Measurements from ENCODE around the gene FANCD2.
"Not testable (repeated sequence)": the region's sequence is repeated elsewhere in the genome, so short reads cannot be mapped to it uniquely, and the experiment has no call there.

The FANCD2 gene

GRCh38 chr3:10015461-10015904 is 10.8 kb upstream of the FANCD2 start:
- Histone ChIP-seq H3K4me3 (ENCODE audit: severe bottlenecking) (no peak overlapping the region), H3K4me1 (ENCODE audit: insufficient read depth, poor library complexity, severe bottlenecking) (no peaks in the 10 kb centered on the region), H3K36me3 (ENCODE audit: low read depth) (peaks cover 9% of the 10 kb centered on the region; the same call in 1 of the 2 replicates), H3K27me3 (ENCODE audit: insufficient read depth, poor library complexity, severe bottlenecking) (no peaks in the 10 kb centered on the region), H3K27ac (ENCODE audit: poor library complexity, severe bottlenecking) (peak overlapping the region; percentile 63), H3K9me3 (ENCODE audit: severe bottlenecking) (no peaks in the 10 kb centered on the region)
- DNase-seq (ENCODE audit: low spot score) = no peak
- peak; percentile 6; the same call in 1 of the 3 replicates for ATAC-seq (ENCODE audit: low read depth)
- TF ChIP-seq CTCF (IDR thresholded peaks at IDR 0.05; ENCODE audit: poor library complexity, severe bottlenecking) = no peak

- no peak for TF ChIP-seq CTCF (IDR thresholded peaks at IDR 0.05; ENCODE audit: poor library complexity, severe bottlenecking)
- ATAC-seq (ENCODE audit: low read depth) = peak; percentile 46; the same call in 2 of the 3 replicates
- Histone ChIP-seq H3K4me3 (ENCODE audit: severe bottlenecking) (no peak overlapping the region), H3K36me3 (ENCODE audit: low read depth) (peaks cover 30% of the 10 kb centered on the region), H3K9me3 (ENCODE audit: severe bottlenecking) (no peaks in the 10 kb centered on the region), H3K27me3 (ENCODE audit: insufficient read depth, poor library complexity, severe bottlenecking) (no peaks in the 10 kb centered on the region), H3K4me1 (ENCODE audit: insufficient read depth, poor library complexity, severe bottlenecking) (no peaks in the 10 kb centered on the region), H3K27ac (ENCODE audit: poor library complexity, severe bottlenecking) (no peak overlapping the region)
- no peak for DNase-seq (ENCODE audit: low spot score)
Measured at GRCh38 chr3:10017636-10018292, 8.5 kb upstream of the FANCD2 start.

GRCh38 chr3:10018806-10019205 is 7.4 kb upstream of the FANCD2 start:
- peaks cover 39% of the 10 kb centered on the region for H3K36me3 ChIP-seq (ENCODE audit: low read depth)
- not testable (repeated sequence) for H3K27me3 ChIP-seq (ENCODE audit: insufficient read depth, poor library complexity, severe bottlenecking); DNase-seq (ENCODE audit: low spot score); H3K4me1 ChIP-seq (ENCODE audit: insufficient read depth, poor library complexity, severe bottlenecking); H3K4me3 ChIP-seq (ENCODE audit: severe bottlenecking); H3K27ac ChIP-seq (ENCODE audit: poor library complexity, severe bottlenecking); H3K9me3 ChIP-seq (ENCODE audit: severe bottlenecking); ATAC-seq (ENCODE audit: low read depth)

- DNase-seq (ENCODE audit: low spot score) = no peak
- ATAC-seq (ENCODE audit: low read depth) = no peak
- TF ChIP-seq CTCF (IDR thresholded peaks at IDR 0.05; ENCODE audit: poor library complexity, severe bottlenecking) = no peak
- H3K36me3 ChIP-seq (ENCODE audit: low read depth) = peaks cover 39% of the 10 kb centered on the region
- H3K27me3 ChIP-seq (ENCODE audit: insufficient read depth, poor library complexity, severe bottlenecking) = no peaks in the 10 kb centered on the region
- peaks cover 9% of the 10 kb centered on the region for H3K4me1 ChIP-seq (ENCODE audit: insufficient read depth, poor library complexity, severe bottlenecking)
- no peak overlapping the region for H3K27ac ChIP-seq (ENCODE audit: poor library complexity, severe bottlenecking)
- no peaks in the 10 kb centered on the region for H3K9me3 ChIP-seq (ENCODE audit: severe bottlenecking)
- no peak overlapping the region for H3K4me3 ChIP-seq (ENCODE audit: severe bottlenecking)
Measured at GRCh38 chr3:10019326-10019725, 6.9 kb upstream of the FANCD2 start.

- TF ChIP-seq CTCF (IDR thresholded peaks at IDR 0.05; ENCODE audit: poor library complexity, severe bottlenecking) = no peak
- DNase-seq (ENCODE audit: low spot score) = no peak
- H3K27ac ChIP-seq (ENCODE audit: poor library complexity, severe bottlenecking) = no peak overlapping the region
- peaks cover 17% of the 10 kb centered on the region for H3K4me1 ChIP-seq (ENCODE audit: insufficient read depth, poor library complexity, severe bottlenecking)
- H3K36me3 ChIP-seq (ENCODE audit: low read depth) = peaks cover 39% of the 10 kb centered on the region
- H3K9me3 ChIP-seq (ENCODE audit: severe bottlenecking) = no peaks in the 10 kb centered on the region
- ATAC-seq (ENCODE audit: low read depth) = no peak
- no peaks in the 10 kb centered on the region for H3K27me3 ChIP-seq (ENCODE audit: insufficient read depth, poor library complexity, severe bottlenecking)
- H3K4me3 ChIP-seq (ENCODE audit: severe bottlenecking) = no peak overlapping the region
Measured at GRCh38 chr3:10021856-10022775, 4.1 kb upstream of the FANCD2 start.
